HG03196 (cell line): ENCODE measurements around the gene RBP3.

Experiments used
- ATAC-seq: cut with Tn5 transposase; IDR thresholded peaks from one replicate; pipeline ENCODE4 v1.9.1; 2021; ENCODE audit not compliant: unreplicated experiment

The RBP3 gene

DNA sequence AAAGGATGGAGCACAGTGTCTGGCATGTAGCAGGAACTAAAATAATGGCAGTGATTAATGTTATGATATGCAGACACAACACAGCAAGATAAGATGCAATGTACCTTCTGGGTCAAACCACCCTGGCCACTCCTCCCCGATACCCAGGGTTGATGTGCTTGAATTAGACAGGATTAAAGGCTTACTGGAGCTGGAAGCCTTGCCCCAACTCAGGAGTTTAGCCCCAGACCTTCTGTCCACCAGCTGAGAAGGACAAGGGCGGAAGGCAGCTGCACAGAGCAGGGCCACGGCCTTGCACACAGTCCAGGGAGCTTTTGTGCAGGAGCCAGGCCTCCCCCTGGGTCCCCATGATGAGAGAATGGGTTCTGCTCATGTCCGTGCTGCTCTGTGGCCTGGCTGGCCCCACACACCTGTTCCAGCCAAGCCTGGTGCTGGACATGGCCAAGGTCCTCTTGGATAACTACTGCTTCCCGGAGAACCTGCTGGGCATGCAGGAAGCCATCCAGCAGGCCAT, at the start of gene RBP3:
Gene RBP3 (plus strand): TSS at position 226 of the 514 bp plus-strand sequence. CDS start 122 bp downstream, at position 348.
- ATAC-seq, result no peak

DNA sequence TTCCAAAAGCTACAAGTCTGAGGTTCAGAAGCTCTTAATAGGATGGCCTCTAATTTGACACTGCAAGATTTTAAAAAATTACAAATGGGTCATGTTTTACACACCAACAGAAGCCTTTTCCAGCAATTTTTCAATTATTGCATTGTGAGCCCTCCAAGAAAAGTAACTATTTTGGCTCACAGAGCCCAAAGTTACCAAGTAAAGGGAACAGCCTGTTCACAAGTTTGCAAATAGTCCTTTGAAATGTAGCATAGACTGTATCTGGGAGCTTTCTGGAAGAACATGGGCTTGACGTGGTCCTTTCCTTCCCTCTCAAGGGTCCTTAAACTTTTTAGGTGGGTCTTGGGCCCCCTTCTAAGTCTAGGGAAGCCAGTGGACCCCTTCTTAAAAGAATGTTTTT, 49.4 kb upstream of the RBP3 start:
- ATAC-seq, result no peak

DNA sequence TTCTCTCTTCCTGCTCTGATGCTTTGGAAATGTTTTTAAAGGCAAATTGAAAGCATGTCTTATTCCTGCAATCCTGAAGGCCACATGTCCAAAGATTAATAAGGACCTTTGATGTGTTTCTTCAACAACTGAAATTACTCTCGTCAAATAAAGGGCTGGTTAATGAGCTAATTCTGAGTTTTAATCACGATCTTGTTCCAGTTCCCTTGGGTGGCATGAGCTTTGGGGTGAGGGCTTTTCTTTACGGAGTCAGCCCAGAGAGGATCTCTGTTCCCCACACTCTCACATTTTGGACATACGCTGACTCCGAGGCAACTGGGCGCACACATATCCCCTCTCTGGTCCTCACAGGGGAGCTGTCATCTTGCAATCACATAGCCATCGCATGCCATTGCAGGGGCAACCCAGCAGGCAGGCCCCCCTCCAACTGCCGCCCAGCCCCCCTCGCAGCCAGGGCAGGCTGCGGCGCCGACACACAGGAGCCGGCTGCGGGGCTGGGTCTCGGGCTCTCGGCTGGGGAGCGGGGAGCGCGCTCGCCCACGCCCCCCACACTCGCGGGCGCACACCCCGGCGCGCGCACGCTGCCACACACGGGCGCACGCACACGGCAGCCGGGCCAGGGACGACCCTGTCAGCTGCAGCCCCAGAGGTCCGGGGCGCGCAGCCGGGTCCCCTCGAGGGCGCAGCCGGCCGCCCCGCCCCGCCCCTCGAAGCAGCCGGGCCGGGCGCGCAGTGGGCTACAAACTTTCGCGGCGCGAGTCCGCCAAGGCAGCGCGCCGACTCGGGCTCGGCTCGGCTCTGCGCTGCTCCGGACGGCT, 48.3 kb upstream of the RBP3 start, which contains the start of gene GDF10:
Gene GDF10 (plus strand): TSS at position 587 of the 818 bp plus-strand sequence. CDS start 455 bp downstream, outside the sequence.
- no peak for ATAC-seq

DNA sequence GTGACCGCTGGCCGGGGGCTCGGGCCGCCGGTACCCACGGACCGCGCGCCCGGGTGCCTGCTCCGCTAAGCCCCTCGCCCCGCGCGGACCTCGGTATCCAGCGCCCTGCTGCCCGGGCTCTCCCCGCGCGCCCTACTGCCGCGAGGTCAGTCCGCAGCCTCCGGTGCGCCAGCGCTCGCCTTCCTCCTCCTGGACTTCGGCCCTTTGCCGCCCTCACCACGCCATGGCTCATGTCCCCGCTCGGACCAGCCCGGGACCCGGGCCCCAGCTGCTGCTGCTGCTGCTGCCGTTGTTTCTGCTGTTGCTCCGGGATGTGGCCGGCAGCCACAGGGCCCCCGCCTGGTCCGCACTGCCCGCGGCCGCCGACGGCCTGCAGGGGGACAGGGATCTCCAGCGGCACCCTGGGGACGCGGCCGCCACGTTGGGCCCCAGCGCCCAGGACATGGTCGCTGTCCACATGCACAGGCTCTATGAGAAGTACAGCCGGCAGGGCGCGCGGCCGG, 47.7 kb upstream of the RBP3 start:
- ATAC-seq, result no peak

DNA sequence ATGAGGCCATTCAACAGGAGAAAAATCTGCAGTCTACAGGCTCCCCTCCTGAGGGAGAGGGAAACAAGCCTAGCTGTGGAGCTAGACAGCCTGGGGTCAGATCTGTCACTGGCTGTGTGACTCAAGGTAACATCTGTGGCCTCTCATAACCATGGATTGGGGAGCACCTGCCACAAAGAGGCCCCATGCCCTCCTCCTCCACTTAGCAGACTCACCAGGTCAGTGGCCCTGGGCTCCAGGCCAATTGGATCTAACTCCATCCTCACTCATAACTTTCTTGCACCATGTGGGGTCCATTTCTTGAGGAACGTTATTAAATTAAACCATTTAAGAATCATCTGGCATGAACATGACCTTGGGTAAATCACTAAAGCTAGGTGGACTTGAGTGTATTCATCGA, 46.3 kb upstream of the RBP3 start:
- no peak for ATAC-seq

DNA sequence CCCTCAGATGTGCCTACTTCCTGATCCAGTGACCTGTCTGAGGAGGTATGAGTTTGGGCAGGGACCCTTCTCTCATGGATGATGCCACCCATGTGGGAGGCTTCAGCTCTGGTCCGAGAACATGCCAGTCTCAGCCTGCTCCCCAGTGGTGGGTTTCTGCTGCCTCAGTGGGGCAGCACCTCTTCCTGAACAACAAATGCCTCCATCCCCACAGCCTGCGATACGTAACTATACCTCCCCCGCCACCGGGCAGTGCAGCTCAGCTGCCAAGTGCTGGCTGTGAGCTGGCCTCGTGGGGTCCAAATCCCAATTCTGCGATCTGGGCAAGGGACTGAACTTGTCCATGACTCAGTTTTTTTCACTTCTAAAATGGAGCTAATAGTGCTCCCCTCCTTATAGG, 45.1 kb upstream of the RBP3 start:
- no peak for ATAC-seq

DNA sequence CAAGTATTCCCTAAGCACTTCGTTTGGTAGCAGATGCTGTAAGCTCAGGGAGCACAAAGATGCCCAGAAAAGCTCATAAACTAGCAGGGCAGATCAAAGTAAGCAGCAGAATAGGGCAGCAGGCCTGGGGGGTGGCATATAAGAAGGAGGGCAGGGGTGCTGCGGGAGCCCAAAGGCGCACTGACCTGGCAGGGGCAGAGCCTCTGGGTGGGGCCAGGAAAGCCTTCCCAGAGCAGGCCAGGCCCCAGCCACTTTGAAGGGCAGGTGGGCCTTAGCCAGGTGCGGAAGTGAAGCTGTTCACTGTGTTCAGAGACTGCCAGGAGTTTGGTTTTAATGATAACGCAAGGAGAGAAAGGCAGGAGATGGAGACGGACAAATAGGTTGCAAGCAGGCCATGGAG, 44.3 kb upstream of the RBP3 start:
- ATAC-seq, result no peak

DNA sequence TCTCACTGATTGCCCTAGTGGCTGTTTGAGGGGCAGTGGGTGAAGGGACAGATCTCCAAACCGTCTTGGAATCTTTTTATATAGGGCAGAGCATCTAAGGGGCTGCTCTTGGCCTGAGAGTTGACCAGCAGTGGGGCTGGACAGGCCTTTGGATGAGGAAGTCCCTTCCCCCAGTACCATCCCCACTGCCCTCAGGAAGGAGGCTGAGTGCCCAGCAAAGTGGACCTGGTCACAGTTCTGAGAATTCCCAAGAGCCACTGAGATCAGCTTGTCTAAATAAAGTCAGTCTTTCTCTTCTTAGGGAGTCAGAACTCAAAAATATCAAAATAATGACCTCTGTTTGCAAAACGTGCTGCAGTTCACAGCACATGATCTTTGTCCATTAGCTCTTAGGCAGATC, 42.6 kb upstream of the RBP3 start:
- ATAC-seq, result no peak

DNA sequence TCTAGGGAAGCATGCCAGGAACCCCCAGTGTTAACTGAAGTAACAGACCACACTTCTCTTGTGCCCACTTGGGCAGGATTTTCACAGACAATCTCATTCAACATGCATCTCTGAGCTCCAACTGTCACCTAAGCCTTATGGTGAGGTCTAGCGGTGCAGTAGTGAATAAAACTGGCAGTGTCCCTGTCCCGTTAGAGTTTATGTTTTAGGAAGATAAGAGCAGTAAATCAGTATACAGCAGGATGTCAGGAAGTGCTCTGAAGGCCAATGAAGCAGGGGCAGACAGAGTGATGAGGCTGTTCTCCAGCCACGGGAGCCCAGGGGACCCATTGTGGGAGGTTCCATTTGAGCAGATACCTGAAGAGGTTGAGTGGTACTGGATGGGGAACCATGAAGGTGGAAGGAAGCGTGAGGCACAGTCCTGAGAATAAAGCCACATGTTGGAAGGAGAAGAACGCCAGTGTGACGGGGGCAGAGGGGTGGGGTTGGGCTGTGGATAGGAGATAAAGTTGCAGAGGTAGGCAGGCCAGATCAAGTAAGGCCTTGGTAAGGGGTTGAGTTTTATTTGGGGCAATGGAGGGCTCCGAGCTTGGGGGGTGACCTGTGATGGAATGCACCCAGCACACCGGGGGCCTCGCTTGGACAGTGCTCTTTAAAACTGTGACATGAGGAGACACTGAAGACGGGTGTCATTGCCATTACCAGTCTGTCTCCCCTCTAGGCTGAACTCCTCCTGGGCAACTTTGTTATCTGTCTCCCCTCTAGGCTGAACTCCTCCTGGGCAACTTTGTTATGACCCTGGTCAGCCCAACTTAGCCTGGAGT, 41.6 kb upstream of the RBP3 start:
- ATAC-seq, result no peak

DNA sequence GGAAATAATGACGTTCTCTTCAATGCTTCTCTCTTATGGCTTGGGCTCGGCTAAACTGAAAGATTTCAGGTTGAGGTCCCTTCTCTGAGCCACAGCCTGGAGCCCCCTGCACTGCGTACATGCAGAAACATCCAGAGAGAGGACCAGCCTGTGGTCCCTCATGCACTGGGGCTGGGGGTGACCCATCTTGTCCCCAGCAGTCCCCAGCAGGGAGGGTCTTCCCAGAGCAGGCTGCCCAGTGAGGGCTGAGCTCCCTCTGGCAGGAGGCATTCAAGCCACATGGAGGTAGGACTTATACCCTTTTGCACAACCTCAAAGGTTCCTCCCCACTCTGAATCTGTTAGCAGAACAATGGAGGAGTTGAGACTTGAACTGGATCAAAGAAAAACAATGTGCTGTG, 40.8 kb upstream of the RBP3 start:
- ATAC-seq, result no peak

DNA sequence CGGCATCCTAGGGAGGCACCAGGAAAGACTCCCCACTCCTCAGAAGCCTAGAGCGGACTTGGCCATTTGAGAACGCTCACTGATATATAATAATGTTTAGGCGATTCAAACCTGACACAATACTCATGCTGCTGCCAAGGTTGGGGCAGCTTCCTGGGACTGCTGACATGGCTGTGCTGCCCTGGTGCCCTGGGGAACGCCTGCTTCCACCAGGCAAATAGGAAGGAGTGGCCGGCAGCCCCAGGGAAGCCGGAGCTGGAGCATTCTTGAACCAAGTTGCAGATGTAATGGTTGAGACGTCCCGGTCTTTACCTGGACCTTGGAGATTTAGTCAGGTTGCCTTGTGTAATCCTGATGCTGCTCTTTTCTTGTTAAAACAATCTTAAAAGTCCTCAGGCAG, 39.4 kb upstream of the RBP3 start:
- ATAC-seq, result no peak

DNA sequence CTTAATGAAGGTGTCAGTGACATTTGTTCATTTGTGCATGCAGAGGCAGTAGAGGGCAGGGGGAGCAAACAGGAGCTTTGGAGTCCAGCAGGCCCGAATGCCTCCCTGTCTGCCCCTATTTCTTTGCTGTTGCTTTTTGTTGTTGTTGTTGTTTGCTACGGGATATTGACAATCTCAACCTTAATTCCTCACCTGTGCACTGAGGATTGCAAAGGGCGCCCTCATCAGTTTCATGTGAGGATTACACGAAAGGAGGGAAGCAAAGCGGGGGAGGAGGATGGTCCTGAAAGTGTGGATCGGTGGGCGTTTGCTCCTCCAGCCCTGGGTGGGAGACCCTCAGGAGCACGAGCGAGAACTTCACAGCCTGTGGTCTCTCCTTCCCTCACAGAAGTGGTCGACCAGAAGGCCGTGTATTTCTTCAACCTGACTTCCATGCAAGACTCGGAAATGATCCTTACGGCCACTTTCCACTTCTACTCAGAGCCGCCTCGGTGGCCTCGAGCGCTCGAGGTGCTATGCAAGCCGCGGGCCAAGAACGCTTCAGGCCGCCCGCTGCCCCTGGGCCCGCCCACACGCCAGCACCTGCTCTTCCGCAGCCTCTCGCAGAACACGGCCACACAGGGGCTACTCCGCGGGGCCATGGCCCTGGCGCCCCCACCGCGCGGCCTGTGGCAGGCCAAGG, 38.6 kb upstream of the RBP3 start:
- ATAC-seq, result no peak

DNA sequence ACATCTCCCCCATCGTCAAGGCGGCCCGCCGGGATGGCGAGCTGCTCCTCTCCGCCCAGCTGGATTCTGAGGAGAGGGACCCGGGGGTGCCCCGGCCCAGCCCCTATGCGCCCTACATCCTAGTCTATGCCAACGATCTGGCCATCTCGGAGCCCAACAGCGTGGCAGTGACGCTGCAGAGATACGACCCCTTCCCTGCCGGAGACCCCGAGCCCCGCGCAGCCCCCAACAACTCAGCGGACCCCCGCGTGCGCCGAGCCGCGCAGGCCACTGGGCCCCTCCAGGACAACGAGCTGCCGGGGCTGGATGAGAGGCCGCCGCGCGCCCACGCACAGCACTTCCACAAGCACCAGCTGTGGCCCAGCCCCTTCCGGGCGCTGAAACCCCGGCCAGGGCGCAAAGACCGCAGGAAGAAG, 38.1 kb upstream of the RBP3 start:
- no peak for ATAC-seq

DNA sequence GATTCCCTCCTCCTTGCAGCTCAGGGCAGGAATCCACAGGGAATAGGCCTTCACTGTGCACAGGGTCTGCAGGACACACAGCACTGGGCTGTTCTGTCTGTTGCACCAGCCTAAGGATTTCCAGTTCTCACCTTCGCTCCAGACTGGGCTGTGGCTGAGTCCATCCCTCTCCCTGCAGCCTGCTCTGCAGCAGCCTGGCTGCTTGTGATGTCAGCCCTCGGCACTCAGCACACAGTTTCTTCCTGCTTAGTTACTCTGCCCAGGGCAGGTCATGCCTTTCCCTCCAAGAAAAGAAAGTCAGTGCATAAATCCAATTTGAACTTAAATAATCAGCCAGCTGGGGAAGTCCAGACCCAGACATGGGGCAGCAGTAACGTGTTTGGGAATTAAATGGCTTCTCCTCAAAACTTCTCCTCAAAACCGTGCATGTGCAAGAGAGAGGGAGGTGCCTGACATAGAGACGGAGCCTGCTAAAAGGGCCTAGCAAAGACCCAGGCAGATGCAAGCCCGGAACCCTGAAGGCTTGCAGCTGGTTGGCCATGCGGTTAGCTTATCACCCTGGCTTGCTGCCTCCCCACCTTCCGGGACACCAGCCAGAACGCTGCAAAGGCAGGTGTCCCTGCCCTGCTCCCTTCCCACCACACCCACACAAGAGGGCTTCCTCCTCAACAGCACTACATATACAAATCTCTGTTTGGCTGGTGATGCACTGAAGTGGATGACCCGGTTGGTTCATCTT, 36.8 kb upstream of the RBP3 start:
- no peak for ATAC-seq

DNA sequence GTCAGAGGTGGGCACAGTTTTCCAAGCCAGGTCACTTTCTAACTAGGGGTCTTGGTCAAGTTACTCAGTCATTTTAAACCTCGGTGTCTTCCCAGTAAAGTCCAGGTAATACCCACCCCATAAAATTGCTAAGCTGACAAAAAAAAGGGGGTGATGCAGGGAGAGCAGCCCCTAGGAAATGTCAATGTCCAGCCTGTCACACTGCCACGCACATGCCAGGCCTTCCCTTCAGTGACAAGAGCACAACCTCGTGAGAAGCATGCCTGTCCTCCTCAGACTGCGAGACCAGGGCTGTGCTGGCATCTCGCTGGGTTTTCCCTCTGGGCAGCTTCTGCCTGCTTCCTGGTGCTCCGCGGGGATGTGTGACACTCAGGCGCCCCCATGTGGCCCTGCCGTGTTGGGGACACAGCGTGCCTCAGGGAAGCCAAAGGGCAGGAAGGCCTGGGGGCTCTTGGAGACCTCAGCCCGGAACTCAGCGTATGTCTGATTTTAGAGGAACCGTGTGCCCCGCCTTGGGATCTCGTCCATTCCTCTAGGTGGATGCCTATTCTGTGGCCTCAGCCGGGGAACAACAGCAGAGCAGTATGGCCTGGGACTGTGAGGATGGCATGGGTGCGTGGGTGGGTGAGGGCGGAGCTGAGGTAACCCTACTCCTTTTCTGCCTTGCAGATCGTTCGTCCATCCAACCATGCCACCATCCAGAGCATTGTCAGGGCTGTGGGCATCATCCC, 36.1 kb upstream of the RBP3 start:
- ATAC-seq, result no peak

DNA sequence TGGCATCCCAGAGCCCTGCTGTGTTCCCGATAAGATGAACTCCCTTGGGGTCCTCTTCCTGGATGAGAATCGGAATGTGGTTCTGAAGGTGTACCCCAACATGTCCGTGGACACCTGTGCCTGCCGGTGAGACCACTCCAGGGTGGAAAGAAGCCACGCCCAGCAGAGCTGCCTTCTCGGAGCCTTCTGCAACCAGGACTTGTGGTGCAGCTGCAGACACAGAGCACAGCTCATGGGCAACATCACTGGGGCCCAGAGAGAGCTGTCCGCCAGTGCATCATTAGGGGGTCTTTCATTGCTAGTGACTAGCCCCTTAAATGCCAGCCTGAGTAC, 35.5 kb upstream of the RBP3 start:
- no peak for ATAC-seq

DNA sequence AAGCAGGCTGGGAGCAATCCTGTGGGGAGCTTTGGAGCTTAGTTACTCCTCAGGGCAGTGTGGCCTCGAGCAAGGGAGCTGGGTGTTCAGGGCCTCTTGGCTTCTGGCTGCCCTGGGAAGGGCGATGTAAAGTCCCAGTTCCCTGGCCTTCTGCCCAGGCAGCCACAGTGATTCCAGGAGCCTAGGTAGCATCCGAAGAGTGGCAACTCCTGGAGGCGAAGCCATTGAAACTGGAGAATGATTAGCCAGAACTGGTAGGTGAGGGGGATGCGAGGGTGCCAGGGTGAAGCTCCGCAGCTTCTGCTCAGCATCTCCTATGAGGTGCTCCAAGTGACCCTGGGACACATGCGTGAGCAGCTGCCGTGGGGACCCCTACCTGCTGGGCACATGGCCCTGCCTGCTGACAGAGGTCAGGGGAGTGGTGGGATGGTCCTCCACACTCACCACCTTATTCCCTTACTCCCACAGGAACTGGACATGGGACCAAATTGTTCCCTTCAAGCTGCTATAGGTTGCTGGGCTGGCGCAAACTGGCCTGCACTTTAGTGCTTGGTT, 33.7 kb upstream of the RBP3 start:
- ATAC-seq, result no peak

DNA sequence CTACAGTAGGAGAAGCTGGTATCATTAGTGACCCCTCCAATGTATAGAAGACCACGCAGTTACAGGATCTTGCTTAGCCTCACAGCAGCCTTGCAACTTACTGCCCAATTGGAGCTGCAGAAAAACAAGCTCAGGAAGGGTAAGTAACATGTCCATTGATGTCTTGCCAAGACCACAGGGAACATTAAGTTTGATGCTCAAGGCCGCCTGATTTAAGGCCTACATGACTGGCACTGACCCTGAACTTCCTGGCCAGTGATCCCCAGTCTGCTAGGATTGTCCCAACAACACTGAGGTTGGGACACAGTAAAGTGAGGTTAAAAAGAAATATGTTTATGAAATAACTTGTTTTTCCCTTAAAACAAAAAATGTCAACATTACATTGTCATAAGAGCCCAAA, 32.7 kb upstream of the RBP3 start:
- ATAC-seq, result no peak

DNA sequence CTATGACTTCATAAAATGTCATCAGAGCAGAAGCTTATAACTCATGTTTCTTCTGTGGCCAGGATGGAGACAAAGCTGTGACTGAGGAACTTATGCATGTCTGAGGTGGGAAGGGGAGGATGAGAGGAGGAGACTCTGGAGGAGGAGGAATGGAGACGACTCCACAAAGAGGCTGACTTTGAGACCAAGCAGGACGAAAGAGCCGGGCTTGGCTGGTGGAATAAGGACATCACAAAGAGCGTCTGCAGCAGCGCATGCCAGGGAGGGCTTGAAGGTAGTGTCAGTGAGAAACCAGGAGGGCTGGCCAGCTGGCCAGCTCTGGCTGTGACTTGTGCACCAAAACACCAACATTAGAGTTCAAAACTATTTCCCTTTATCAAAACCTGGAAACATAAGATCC, 32.0 kb upstream of the RBP3 start:
- no peak for ATAC-seq

DNA sequence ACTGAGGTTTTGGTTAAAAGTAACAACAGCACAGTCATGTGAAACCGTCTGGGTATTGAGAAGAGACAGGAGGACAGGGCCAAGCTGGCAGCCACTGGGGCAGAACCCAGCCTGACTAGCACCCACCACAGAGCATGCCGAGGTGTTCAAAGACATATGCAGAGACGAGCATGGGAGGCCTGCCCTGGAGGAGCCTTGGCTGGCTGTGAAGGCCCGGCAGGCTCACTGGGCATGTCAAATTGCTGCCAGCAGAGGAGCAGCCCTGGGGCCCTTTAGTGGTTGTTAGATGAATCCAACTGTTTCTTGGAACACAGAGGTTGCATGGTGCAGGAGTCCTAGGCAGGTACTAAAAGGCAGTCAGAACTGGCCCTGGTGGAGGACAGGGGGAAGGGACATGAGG, 30.9 kb upstream of the RBP3 start:
- ATAC-seq, result no peak
